Non-pigmented ciliary epithelial cell (primary cell): Measurements from ENCODE around the gene ACTMAP.

ENCODE experiments used
- DNase-seq: peaks from one replicate; pipeline ENCODE4 v3.0.0-alpha.2; 2010; ENCODE audit warnings: low read depth

ACTMAP gene

DNA sequence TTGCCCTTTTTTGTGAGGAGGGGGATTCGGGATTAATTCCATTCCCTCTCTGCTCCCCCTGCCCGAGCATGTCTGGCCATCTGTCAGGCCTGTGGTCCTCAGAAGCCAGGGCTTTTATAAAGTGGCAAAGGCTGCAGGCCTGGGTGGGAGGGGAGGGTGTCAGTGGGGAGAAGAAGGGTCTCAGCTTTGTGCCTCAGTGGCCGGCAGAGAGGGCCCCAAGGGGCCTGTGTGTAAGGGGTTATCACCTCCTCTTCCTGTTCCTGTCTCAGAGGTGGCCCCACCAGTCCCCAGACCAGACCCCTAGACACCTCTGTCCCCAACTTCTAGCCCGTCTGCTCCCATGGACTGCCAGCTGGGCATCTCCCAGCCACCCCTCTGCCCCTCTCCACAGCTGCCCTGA lies 56.4 kb downstream of the ACTMAP start:
- no peak for DNase-seq

DNA sequence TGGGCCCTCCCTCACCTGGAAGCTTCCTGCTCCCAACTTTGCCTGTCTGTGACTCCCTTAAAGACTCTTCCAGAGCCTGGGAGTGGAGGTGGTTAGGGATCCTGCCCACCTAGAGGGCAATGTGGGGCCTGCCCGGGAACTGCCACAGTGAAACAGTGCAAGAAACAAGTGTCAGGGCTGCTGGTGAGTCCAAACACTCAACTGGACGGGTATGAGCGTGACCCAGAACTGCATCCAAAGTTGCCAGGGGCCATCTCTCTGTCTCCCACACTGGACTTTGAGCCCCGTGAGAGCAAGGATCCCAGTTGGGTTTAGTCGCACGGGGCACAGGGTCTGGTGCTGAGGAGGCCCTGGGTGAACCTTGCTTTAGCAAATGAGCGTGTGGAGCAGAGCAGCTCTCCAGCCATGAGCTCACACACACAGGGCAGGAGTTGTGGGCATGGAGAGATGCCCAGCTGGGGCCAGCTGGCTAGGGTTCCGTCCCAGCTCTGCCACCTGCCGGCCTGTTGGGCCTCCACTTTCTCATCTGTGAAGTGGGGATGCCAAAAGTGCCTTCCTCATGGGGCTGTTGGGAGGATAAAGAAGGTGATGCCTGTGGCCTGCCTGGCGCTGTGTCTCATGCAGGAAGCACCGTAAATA lies 57.0 kb downstream of the ACTMAP start:
- no peak for DNase-seq

DNA sequence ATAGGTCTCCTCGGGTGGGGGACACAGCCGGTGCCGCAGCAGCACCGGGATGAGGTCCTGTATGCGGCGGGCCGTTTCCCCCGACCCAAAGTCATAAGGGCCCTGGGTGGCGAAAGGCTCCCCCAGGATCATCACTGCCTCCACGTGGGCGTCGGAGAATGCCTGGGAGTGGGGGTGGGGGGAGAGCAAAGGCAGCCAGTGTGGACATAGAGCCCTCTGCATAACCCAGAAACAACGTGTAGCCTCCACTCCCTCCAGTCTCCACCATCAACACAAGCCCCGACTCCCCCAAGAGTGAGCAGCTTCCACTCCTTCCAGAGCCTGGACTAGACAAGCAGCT lies 58.1 kb downstream of the ACTMAP start:
- DNase-seq: no peak

DNA sequence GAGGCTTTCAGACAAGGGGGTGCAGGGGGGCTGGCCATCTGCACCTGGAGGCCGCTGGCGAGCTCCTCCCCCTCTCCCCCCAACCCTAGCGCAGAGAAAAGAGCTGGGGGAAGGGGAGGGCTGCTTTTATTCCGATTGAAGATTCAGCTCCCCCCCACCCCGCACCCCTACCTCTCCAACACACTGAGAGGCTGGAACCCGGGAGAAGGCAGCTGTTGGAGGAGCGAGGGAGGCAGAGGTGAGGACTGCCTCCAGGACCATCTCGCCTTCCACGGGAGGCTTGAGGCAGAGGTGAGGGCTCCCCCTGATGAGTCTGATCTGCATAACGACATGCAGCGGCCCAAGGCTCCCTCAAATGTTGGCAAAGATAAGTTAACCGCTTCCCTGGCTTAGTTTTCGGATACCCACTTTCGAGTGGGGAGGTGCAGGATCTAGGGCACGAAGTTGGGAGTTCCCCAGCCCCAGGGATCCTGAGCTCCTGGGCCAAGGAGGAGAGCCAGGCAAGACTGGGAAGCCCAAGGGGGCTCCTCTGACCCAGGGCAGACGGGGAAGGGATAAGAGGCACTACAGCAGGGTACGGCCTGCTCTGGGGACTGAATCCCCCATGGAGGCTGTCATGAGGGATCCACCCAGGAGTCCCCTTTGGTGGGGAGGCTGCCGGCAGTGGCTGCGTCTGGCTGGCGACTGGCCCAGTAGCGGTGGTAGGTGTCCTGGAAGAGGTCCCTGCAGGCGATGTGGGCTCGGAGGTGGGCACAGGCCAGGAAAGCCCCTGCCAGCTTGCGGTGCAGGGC lies 58.7 kb downstream of the ACTMAP start:
- no peak for DNase-seq
